Chondrocyte (in vitro differentiated cells): ENCODE results near the gene ZDHHC1. TPM values are rescaled to one million over a fixed set of nuclear protein-coding genes. Genes with fewer than 3 reads are reported as not detected.

Experiments used
- DNase-seq: peaks from one replicate; pipeline ENCODE4 v3.0.0; 2021; ENCODE audit warnings: mixed read lengths, low spot score
- H3K27ac Mint-ChIP-seq: one replicate; pipeline ENCODE4 v1.8.0; 2021; ENCODE audit warnings: mild to moderate bottlenecking, moderate library complexity, mixed read lengths; ENCODE audit not compliant: unreplicated experiment
- H3K27me3 Mint-ChIP-seq: 2 replicates; pipeline ENCODE4 v1.8.0; 2021; ENCODE audit warnings: low read depth, mixed read lengths
- H3K36me3 Mint-ChIP-seq: 2 replicates; pipeline ENCODE4 v1.8.0; 2021; ENCODE audit warnings: low read depth, mixed read lengths
- H3K4me1 Mint-ChIP-seq: 2 replicates; pipeline ENCODE4 v1.8.0; 2021; ENCODE audit warnings: low read depth, mild to moderate bottlenecking, mixed read lengths
- H3K4me3 Mint-ChIP-seq: one replicate; pipeline ENCODE4 v1.8.0; 2021; ENCODE audit warnings: mild to moderate bottlenecking, moderate library complexity, mixed read lengths; ENCODE audit not compliant: unreplicated experiment
- H3K9me3 Mint-ChIP-seq: 2 replicates; pipeline ENCODE4 v1.8.0; 2021; ENCODE audit warnings: low read depth, mixed read lengths
- CTCF ChIP-seq: fragments of 200-600 bp; sonication (generic); IDR thresholded peaks from 2 replicates; pipeline ENCODE4 v1.5.0; 2021; ENCODE audit warnings: antibody characterized with exemption, mild to moderate bottlenecking, moderate library complexity
- total RNA-seq: library from RNA; stranded (reverse); gene quantifications from 3 replicates; pipeline ENCODE4 v1.2.1, GENCODE V29; 2021

ZDHHC1 gene
- total RNA-seq, 1 donor from 2014 or later, result 12.2 TPM

- no peak for DNase-seq
- H3K4me3 Mint-ChIP-seq, result no peak overlapping the region
- H3K9me3 Mint-ChIP-seq, result no peaks in the 10 kb centered on the region
- no peak for TF ChIP-seq CTCF
- H3K36me3 Mint-ChIP-seq, result no peaks in the 10 kb centered on the region
- peaks cover 63% of the 10 kb centered on the region for H3K4me1 Mint-ChIP-seq
- no peak overlapping the region for H3K27ac Mint-ChIP-seq
- H3K27me3 Mint-ChIP-seq, result no peaks in the 10 kb centered on the region
Measured at GRCh38 chr16:67461600-67462278, 45.5 kb upstream of the ZDHHC1 start.

GRCh38 chr16:67460961-67461360 lies 44.7 kb upstream of the ZDHHC1 start:
- Mint-ChIP-seq H3K27ac (no peak overlapping the region), H3K27me3 (no peaks in the 10 kb centered on the region), H3K4me1 (peaks cover 66% of the 10 kb centered on the region), H3K9me3 (no peaks in the 10 kb centered on the region), H3K36me3 (no peaks in the 10 kb centered on the region), H3K4me3 (no peak overlapping the region)
- TF ChIP-seq CTCF, result no peak
- no peak for DNase-seq

- DNase-seq, result no peak
- H3K27me3 Mint-ChIP-seq, result no peaks in the 10 kb centered on the region
- no peak for TF ChIP-seq CTCF
- H3K4me1 Mint-ChIP-seq, result peaks cover 58% of the 10 kb centered on the region
- H3K4me3 Mint-ChIP-seq, result no peak overlapping the region
- no peaks in the 10 kb centered on the region for H3K36me3 Mint-ChIP-seq
- peak overlapping the region; percentile 80 for H3K27ac Mint-ChIP-seq
- H3K9me3 Mint-ChIP-seq, result no peaks in the 10 kb centered on the region
Measured at GRCh38 chr16:67460168-67460567, 43.9 kb upstream of the ZDHHC1 start.

GRCh38 chr16:67459861-67460150 lies 43.5 kb upstream of the ZDHHC1 start:
- Mint-ChIP-seq H3K27ac (peak overlapping the region; percentile 80), H3K27me3 (no peaks in the 10 kb centered on the region), H3K9me3 (no peaks in the 10 kb centered on the region), H3K4me3 (no peak overlapping the region), H3K4me1 (peaks cover 58% of the 10 kb centered on the region), H3K36me3 (no peaks in the 10 kb centered on the region)
- no peak for TF ChIP-seq CTCF
- no peak for DNase-seq

GRCh38 chr16:67459066-67459860 lies 43.0 kb upstream of the ZDHHC1 start:
- Mint-ChIP-seq H3K36me3 (no peaks in the 10 kb centered on the region), H3K27me3 (no peaks in the 10 kb centered on the region), H3K4me3 (no peak overlapping the region), H3K4me1 (peaks cover 59% of the 10 kb centered on the region), H3K27ac (peak overlapping the region; percentile 82), H3K9me3 (no peaks in the 10 kb centered on the region)
- DNase-seq, result no peak
- no peak for TF ChIP-seq CTCF
